Panc1 (cell line): ENCODE results near the gene GAMT.

Source experiments
- POLR2AphosphoS5 ChIP-seq: IDR thresholded peaks from 2 replicates; pipeline ENCODE4 v1.6.1; 2012; ENCODE audit warnings: mild to moderate bottlenecking, low read depth, low read length, moderate library complexity
- SIN3A ChIP-seq: IDR thresholded peaks from 2 replicates; pipeline ENCODE4 v1.6.1; 2012; ENCODE audit warnings: low read depth, mild to moderate bottlenecking, low read length, moderate library complexity, borderline replicate concordance; ENCODE audit not compliant: insufficient read depth
- TF ChIP-seq, protein P1 (sequence below): fragments of 450-650 bp; IDR thresholded peaks from 2 replicates; pipeline ENCODE4 v1.5.1; 2017; ENCODE audit warnings: mild to moderate bottlenecking
- TF ChIP-seq, protein P2 (sequence below), 2 experiments: IDR thresholded peaks; 2 replicates each; pipeline ENCODE4 v1.6.1; 2011 to 2012; ENCODE audit warnings: low read depth in 2 of 2, control low read depth in 1 of 2, low read length in 1 of 2, mild to moderate bottlenecking in 1 of 2, moderate library complexity in 1 of 2; ENCODE audit not compliant: insufficient read depth in 1 of 2

DNA sequence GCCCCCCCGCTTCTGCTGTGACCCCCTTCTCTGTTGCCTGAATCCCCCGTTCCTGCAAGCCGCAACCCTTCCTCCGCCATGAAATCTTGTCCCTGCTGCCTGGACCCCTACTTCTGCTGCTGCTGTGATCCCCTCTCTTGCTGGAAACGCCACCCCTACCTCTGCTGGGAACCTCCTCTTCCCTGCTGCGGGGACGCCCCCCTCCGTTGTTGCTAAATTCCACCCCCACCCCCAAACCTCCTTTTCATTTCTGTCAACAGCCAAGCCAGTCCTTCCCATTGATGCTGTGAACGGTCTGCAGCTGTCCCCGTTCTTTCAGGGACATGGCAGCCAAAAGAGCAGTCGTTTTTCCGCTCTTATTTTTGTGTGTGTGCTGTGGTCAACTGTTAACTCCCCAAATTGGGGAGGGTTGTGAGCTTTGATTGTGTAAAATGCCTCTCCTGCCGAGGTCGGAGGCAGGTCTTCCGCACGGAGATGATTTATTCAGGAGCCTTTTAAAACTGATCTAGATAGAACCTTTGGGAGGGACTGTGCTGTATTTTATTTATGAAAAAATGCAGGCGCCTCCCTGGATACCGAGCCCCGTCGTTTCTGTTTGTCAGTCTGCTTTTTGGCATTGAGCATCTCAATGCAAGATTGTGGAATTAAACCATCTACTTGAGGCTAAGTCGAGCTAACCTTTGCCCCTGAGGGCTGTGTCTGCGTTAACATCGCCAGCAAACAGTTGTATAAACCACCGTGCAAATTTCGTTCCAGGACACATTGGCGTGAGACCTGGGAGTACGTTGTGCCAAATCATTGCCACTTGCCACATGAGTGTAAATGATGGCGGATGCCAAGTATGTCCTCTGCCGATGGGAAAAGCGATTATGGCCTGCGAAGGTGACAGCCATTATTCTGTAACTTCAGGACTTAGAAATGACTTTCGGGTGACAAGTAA is 45.5 kb downstream of the GAMT start:
- TF ChIP-seq, protein P1, sequence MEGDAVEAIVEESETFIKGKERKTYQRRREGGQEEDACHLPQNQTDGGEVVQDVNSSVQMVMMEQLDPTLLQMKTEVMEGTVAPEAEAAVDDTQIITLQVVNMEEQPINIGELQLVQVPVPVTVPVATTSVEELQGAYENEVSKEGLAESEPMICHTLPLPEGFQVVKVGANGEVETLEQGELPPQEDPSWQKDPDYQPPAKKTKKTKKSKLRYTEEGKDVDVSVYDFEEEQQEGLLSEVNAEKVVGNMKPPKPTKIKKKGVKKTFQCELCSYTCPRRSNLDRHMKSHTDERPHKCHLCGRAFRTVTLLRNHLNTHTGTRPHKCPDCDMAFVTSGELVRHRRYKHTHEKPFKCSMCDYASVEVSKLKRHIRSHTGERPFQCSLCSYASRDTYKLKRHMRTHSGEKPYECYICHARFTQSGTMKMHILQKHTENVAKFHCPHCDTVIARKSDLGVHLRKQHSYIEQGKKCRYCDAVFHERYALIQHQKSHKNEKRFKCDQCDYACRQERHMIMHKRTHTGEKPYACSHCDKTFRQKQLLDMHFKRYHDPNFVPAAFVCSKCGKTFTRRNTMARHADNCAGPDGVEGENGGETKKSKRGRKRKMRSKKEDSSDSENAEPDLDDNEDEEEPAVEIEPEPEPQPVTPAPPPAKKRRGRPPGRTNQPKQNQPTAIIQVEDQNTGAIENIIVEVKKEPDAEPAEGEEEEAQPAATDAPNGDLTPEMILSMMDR = no peak
- TF ChIP-seq POLR2AphosphoS5 = no peak
- TF ChIP-seq, protein P2, sequence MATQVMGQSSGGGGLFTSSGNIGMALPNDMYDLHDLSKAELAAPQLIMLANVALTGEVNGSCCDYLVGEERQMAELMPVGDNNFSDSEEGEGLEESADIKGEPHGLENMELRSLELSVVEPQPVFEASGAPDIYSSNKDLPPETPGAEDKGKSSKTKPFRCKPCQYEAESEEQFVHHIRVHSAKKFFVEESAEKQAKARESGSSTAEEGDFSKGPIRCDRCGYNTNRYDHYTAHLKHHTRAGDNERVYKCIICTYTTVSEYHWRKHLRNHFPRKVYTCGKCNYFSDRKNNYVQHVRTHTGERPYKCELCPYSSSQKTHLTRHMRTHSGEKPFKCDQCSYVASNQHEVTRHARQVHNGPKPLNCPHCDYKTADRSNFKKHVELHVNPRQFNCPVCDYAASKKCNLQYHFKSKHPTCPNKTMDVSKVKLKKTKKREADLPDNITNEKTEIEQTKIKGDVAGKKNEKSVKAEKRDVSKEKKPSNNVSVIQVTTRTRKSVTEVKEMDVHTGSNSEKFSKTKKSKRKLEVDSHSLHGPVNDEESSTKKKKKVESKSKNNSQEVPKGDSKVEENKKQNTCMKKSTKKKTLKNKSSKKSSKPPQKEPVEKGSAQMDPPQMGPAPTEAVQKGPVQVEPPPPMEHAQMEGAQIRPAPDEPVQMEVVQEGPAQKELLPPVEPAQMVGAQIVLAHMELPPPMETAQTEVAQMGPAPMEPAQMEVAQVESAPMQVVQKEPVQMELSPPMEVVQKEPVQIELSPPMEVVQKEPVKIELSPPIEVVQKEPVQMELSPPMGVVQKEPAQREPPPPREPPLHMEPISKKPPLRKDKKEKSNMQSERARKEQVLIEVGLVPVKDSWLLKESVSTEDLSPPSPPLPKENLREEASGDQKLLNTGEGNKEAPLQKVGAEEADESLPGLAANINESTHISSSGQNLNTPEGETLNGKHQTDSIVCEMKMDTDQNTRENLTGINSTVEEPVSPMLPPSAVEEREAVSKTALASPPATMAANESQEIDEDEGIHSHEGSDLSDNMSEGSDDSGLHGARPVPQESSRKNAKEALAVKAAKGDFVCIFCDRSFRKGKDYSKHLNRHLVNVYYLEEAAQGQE (IDR thresholded peaks at IDR 0.05; ENCODE audit: insufficient read depth in 1 of 2, low read depth in 2 of 2, low read length in 1 of 2) = no peak
- no peak for TF ChIP-seq SIN3A
